Bronchial epithelial cell (primary cell): Measurements from ENCODE around the gene CRMP1. TPM values are rescaled to one million over a fixed set of nuclear protein-coding genes. Genes with fewer than 3 reads are reported as not detected.

Experiments
- DNase-seq: peaks from one replicate; pipeline ENCODE4 v3.0.0-alpha.2; 2010; ENCODE audit warnings: low read depth
- FAIRE-seq: peaks from 2 replicates; lab custom pipeline; 2011; peaks lifted over from hg19 to GRCh38; lab: Jason Lieb, UNC
- H3K27me3 ChIP-seq: 2 replicates; pipeline ENCODE4 v1.5.1; 2011; ENCODE audit warnings: low read length; ENCODE audit not compliant: control insufficient read depth, insufficient read depth
- H3K36me3 ChIP-seq: 2 replicates; pipeline ENCODE4 v1.5.1; 2011; ENCODE audit warnings: low read length; ENCODE audit not compliant: control insufficient read depth, insufficient read depth
- H3K4me3 ChIP-seq: 2 replicates; pipeline ENCODE4 v1.5.1; 2011; ENCODE audit warnings: mild to moderate bottlenecking, low read depth, low read length, control low read depth
- total RNA-seq: library from RNA; depleted of rRNA; stranded (reverse); fragments of >200 nt; gene quantifications from 2 replicates; pipeline ENCODE4 v1.2.1, GENCODE V29; 2014
- TF ChIP-seq, protein P1 (sequence below): IDR thresholded peaks from 2 replicates; pipeline ENCODE4 v1.5.1; 2011; ENCODE audit warnings: mild to moderate bottlenecking, moderate library complexity, low read length, control low read depth, inconsistent platforms; ENCODE audit not compliant: insufficient read depth, severe bottlenecking

The CRMP1 gene
- total RNA-seq, 1 donor from 2014 or later = not detected

DNA sequence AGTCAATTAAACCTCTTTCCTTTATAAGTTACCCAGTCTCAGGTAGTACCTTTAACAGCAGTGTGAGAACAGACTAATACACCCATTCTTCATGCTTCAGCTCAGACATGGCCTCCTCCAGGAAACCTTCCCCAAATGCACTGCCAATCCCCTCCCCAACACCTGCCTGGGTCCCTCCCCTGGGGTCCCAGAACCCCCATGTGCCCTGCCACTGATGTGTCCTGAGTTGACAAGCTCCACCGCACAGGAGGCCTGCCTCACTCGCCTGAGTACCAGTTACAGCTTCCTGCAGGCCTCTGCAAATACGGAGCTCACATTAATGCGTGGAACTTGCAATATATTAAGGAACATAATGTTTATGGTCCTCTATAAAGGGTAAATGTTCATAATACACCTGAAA lies 34.9 kb upstream of the CRMP1 start:
- Histone ChIP-seq H3K27me3 (no peaks in the 10 kb centered on the region), H3K36me3 (no peaks in the 10 kb centered on the region), H3K4me3 (no peak overlapping the region)
- FAIRE-seq (no peak), DNase-seq (no peak)
- TF ChIP-seq, protein P1, sequence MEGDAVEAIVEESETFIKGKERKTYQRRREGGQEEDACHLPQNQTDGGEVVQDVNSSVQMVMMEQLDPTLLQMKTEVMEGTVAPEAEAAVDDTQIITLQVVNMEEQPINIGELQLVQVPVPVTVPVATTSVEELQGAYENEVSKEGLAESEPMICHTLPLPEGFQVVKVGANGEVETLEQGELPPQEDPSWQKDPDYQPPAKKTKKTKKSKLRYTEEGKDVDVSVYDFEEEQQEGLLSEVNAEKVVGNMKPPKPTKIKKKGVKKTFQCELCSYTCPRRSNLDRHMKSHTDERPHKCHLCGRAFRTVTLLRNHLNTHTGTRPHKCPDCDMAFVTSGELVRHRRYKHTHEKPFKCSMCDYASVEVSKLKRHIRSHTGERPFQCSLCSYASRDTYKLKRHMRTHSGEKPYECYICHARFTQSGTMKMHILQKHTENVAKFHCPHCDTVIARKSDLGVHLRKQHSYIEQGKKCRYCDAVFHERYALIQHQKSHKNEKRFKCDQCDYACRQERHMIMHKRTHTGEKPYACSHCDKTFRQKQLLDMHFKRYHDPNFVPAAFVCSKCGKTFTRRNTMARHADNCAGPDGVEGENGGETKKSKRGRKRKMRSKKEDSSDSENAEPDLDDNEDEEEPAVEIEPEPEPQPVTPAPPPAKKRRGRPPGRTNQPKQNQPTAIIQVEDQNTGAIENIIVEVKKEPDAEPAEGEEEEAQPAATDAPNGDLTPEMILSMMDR = no peak

GRCh38 chr4:5927116-5927515 lies 34.2 kb upstream of the CRMP1 start:
- TF ChIP-seq, protein P1 = no peak
- no peak for FAIRE-seq
- H3K36me3 ChIP-seq = no peaks in the 10 kb centered on the region
- no peak overlapping the region for H3K4me3 ChIP-seq
- DNase-seq = no peak
- H3K27me3 ChIP-seq = no peaks in the 10 kb centered on the region

DNA sequence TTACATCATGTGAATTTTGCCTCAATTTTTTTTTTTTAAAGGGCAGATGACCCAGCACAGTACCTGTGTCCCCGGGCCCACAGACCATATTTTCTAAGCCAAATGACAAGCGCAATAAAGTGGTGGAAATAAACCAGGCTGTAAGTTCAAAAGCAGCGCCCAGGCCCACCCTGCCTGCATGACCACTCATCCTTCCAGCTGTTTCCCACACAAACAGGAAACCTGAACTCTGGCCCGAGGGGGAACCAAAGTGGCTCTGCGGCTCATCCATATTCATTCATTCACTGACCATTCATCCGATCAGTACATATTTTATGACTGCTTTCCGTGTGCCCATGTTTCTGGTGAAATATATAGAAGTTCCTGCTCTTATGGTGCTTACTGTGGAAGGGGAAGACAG lies 33.7 kb upstream of the CRMP1 start:
- no peak for FAIRE-seq
- no peak for DNase-seq
- no peak overlapping the region for H3K4me3 ChIP-seq
- TF ChIP-seq, protein P1 = no peak
- H3K36me3 ChIP-seq = no peaks in the 10 kb centered on the region
- no peaks in the 10 kb centered on the region for H3K27me3 ChIP-seq

- FAIRE-seq (no peak), DNase-seq (no peak)
- H3K27me3 ChIP-seq = no peaks in the 10 kb centered on the region
- H3K36me3 ChIP-seq = no peaks in the 10 kb centered on the region
- TF ChIP-seq, protein P1 = no peak
- no peak overlapping the region for H3K4me3 ChIP-seq
These were observed 32.7 kb upstream of the CRMP1 start for GRCh38 chr4:5925419-5926200.

- no peaks in the 10 kb centered on the region for H3K36me3 ChIP-seq
- FAIRE-seq (no peak), DNase-seq (no peak)
- TF ChIP-seq, protein P1 = no peak
- no peak overlapping the region for H3K4me3 ChIP-seq
- no peaks in the 10 kb centered on the region for H3K27me3 ChIP-seq
These were observed 31.7 kb upstream of the CRMP1 start for GRCh38 chr4:5924461-5925125.
